GM12873 (cell line): ENCODE results near the gene CEP350.

Experiments
- CTCF ChIP-seq: IDR thresholded peaks from 2 replicates; pipeline ENCODE4 v1.5.1; 2012; ENCODE audit warnings: low read depth, mild to moderate bottlenecking, moderate library complexity, low read length, control low read depth; ENCODE audit not compliant: insufficient read depth; ENCODE audit errors: missing control alignments

Gene CEP350

DNA sequence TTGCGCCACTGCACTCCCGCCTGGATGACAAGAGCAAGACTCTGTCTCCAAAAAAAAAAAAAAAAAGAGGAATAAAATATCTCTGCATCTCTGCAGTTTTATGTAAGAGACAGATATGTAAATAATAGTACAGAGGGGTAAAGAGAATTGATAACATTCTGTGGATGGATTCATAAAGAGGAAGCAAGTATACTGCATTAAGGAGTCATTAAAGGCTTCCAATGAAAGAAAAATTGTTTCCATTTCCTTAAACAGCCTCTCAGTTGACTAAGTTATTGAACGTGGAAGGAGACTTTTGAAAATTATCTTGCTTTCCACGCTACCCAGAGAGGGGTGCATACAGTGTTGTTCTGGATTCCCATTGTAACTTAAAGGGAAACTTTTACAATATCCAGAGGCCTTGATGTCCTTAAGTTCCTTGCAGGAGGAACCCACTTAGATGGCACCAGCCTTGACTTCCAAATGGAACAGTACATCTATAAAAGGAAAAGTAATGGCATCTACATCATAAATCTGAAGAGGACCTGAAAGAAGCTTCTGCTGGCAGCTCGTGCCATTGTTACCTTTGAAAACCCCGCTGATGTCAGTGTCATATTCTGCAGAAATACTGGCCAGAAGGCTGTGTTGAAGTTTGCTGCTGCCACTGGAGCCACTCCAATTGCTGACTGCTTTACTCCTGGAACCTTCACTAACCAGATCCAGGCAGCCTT is 13.8 kb downstream of the CEP350 start:
- TF ChIP-seq CTCF = no peak

DNA sequence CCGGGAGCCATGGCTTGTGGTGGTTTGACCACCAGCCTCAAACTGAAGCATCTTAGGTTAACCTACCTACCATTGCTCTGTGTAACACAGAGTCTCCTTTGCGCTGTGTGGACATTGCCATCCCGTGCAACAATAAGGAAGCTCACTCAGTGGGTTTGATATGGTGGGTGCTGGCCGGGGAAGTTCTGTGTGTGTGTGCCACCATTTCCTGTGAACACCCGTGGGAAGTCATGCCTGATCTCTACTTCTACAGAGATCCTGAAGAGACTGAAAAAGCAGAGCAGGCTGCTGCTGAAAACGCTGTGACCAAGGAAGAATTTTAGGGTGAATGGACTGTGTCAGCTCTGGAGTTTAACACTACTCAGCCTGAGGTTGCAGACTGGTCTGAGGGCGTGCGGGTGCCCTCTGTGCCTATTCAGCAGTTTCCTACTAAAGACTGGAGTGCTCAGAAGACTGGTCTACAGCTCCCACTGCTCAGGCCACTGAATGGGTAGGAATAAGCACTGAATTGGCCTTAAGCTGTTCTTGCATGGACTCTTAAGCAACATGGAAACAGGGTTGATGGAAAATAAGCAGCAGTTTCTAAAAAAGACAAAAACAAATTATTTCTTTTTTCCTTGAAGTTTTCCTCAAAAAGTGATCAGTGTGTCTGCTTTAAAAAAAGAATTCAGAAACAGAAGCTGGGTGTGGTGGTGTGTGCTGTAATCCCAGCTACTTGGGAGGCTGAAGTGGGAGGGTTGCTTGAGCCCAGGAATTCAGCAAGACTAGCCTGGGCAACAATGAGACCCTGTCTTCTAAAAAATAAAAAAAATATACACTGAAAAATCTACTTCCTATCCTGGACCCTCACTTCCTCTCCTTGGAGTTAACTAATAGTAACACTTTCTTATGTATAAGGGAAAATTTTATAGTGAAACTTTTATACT is 14.6 kb downstream of the CEP350 start:
- TF ChIP-seq CTCF = no peak

GRCh38 chr1:179969962-179970361 is 15.4 kb downstream of the CEP350 start:
- no peak for TF ChIP-seq CTCF

DNA sequence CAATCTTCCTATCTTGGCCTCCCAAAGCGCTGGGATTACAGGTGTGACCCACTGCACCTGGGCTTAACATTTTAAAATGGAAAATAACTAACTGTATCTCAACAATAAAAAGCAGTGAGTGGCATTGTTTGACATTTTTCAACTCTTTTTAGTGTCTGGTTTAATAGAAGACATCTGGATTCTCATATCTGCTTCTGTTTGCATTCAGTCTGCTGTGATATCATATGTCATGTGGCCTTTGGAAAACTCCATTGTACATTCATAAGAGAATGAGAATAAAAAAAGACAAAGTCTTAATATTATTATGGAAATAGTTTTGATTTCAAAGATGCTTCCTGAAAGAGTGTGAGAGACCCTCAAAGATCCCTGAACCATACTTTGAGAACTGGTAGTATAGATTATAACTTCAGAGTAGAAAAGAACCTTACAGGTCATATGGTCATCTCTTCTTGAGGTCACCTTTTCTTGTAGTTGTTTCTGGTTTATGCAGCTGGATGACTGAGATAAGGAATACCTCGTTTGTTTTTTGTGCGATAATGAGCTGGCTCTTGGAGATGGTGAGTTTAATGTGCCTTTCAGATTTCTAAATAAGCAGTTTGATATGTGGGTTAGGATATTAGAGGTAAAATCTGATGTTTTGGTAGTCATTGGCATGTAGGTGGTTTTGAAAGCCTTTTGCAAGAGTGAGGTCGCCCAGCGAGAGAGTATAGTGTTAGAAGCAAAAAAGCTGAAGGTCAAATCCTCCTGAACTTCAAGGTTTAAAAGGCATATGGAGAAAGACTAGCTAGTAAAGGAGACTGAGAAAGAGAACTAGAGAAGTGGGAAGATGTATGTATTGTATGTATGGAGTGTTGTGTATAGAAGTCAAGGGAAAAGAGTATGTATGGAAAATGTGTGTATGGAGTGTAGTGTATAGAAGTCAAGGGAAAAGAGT is 17.2 kb downstream of the CEP350 start:
- TF ChIP-seq CTCF = no peak

DNA sequence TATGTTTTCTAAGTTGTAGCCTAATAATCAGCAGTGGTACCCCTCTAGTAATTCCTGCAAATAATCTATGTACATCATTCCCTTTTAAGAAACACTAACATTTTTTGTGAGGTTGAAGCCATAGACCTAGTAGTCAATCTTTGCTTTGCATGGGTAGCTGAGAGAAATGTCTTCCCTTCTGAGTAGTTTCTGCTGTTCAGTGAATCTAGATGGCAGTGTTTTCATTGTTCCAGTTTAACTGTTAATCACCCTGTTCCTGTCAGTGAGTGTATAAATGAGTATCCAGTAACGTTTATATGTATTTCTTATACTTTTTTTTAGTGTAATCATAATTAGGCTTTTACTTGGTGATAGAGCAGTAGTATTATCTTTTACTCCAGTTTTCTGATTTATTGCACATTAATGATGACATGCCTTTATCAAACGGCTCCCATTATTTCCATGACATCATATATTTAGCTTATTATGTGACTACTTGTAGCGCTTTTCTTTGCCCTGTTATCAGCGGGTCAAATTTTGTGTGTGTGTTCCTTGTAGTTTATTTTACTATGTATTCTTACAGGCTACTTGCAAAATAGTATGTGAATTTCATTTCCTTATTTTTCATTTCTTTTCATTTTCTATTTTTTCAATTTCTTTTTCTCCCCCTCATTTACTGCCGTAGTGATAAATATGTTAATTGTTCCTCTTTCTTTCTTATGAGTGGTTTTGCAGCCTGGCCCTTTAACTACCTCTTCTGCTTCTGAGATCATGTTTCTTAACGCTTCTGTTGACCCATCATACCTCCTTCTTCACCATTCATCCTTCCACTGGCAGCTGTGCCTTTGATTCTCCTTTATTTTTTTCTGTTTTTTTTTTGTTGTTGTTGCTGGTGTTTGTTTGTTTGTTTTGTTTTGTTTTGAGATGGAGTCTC is 18.8 kb downstream of the CEP350 start:
- TF ChIP-seq CTCF = no peak

GRCh38 chr1:179976970-179977651 is 22.5 kb downstream of the CEP350 start:
- no peak for TF ChIP-seq CTCF
